ENCODE data around the gene MYO3B.

Gene MYO3B

DNA sequence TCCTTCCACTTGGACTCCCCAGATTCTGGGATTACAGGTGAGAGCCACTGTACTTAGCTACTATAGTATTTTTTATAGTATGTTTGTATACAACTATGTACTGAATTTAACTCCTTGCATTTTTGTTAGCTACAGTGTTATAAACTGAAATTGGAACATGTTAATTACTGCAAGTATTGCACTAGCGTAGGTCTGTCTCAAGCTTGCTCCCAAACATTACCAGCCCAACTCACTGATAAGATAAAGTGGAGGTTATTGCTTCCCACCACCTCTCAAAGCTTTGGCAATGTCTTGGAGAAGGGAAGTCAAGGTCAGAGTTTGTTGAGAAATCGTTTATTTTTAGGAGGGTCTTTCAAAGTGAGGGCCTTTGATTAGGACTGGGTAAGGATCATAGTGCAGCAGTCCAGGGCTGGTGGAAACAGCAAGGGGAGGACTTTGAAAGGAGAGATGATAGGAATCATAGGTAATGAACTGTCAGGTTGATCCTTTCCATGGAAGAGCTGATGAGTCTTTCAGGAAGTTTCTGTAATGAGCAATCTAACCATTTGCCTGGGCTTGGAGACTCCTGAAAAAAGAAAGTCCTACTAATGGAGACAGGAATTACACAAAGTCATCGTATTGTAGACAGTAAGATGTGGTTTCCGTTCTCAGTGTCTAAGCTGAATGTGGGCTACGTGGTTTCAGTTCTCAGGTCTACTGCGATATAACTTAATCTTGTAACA, 257.1 kb downstream of the MYO3B start:
- DNase-seq = no peak
- H3K9me3 ChIP-seq (ENCODE audit: severe bottlenecking) = no peaks in the 10 kb centered on the region
- H3K4me3 ChIP-seq (ENCODE audit: low read depth, low read length) = no peak overlapping the region
- TF ChIP-seq, protein P1, sequence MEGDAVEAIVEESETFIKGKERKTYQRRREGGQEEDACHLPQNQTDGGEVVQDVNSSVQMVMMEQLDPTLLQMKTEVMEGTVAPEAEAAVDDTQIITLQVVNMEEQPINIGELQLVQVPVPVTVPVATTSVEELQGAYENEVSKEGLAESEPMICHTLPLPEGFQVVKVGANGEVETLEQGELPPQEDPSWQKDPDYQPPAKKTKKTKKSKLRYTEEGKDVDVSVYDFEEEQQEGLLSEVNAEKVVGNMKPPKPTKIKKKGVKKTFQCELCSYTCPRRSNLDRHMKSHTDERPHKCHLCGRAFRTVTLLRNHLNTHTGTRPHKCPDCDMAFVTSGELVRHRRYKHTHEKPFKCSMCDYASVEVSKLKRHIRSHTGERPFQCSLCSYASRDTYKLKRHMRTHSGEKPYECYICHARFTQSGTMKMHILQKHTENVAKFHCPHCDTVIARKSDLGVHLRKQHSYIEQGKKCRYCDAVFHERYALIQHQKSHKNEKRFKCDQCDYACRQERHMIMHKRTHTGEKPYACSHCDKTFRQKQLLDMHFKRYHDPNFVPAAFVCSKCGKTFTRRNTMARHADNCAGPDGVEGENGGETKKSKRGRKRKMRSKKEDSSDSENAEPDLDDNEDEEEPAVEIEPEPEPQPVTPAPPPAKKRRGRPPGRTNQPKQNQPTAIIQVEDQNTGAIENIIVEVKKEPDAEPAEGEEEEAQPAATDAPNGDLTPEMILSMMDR (IDR thresholded peaks at IDR 0.05; ENCODE audit: low read depth, low read length) = no peak
- H3K36me3 ChIP-seq = no peaks in the 10 kb centered on the region
- no peaks in the 10 kb centered on the region for H3K27me3 ChIP-seq (ENCODE audit: insufficient read depth, low read depth, severe bottlenecking)
- no peak overlapping the region for H3K27ac ChIP-seq

DNA sequence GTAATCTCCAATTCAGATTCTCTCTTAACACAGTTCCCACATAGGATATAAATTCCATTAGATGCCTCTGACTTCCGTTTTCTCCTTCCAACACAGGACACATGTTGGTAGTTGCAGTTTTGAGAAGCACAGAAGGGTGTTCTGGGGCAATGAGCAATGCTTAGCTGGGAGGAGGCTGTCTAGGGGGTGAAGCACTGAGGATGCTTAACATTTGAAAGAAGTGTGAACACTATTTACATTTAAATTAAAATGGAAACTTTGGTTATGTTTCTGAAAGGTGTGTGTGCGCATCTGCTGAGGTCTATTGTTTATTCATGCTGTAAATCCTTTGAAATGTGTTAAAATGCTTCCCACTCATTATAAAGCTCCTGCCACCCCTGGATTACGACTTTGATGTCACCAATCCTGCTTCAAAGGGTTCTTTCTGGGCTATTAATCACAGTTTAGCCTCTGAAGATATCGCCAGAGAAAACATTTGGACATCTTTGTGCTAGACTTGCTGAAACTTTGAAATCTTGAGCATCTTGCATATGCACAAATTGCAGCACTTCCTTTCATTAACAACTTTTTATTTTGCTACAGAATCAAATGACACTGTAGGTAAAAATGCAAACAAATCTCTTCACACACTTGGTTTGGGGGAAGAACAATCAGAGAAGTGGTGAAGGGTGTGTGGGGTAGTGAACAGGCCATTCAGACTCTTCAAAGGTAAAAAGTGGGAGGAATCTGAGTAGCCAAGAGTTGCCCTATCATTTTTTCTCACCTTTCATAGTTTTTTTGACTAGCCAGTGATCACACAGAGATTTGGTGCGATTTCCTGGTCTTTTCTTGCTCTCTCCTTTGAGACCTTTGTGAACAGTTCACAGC, 258.4 kb downstream of the MYO3B start:
- Histone ChIP-seq H3K36me3 (no peaks in the 10 kb centered on the region), H3K9me3 (ENCODE audit: severe bottlenecking) (no peaks in the 10 kb centered on the region), H3K4me3 (ENCODE audit: low read depth, low read length) (no peak overlapping the region), H3K27me3 (ENCODE audit: insufficient read depth, low read depth, severe bottlenecking) (no peaks in the 10 kb centered on the region), H3K27ac (no peak overlapping the region)
- no peak for DNase-seq
- TF ChIP-seq, protein P1 (IDR thresholded peaks at IDR 0.05; ENCODE audit: low read depth, low read length) = no peak

DNA sequence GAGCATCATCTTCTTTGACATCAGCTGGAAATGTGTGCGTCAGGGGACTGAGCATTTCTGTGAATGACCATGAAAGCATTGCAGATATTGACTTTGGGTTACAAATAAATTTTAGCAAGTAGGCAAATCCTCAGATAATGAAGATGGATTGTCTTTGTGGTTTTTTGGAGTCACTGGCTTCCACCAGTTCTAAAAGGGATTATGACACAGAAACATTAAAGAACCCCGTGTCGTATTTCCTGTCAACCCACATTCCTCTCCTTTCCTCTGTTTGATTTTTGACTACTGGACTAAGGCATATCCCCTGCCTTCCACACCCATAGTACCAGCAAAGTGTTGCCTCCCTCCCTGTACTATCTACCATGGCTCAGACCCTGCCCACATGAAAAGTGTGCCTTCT, 268.1 kb downstream of the MYO3B start:
- TF ChIP-seq, protein P1 (IDR thresholded peaks at IDR 0.05; ENCODE audit: low read depth, low read length) = no peak
- no peaks in the 10 kb centered on the region for H3K36me3 ChIP-seq
- H3K4me3 ChIP-seq (ENCODE audit: low read depth, low read length) = no peak overlapping the region
- H3K9me3 ChIP-seq (ENCODE audit: severe bottlenecking) = no peaks in the 10 kb centered on the region
- no peak for DNase-seq
- no peaks in the 10 kb centered on the region for H3K27me3 ChIP-seq (ENCODE audit: insufficient read depth, low read depth, severe bottlenecking)
- H3K27ac ChIP-seq = no peak overlapping the region

DNA sequence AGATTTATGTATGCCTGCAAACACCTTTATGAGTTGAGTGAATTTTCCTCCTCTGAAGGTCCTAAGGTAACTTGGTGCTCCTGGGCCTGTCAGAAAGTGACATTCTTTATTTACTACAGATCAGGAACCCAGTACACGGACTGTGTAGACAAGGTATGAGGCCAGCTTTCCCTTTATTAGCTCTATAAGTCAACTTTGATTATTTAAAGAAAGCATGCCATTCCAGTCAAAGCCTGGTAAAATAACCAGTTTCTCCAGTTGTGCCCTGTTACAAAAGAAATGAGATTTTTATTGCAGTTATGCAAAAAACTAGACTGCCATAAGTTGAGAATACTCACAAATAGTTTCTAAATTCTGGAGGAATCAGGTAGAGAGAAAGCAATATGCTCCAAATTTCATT, 271.1 kb downstream of the MYO3B start:
- no peak for DNase-seq
- no peaks in the 10 kb centered on the region for H3K9me3 ChIP-seq (ENCODE audit: severe bottlenecking)

DNA sequence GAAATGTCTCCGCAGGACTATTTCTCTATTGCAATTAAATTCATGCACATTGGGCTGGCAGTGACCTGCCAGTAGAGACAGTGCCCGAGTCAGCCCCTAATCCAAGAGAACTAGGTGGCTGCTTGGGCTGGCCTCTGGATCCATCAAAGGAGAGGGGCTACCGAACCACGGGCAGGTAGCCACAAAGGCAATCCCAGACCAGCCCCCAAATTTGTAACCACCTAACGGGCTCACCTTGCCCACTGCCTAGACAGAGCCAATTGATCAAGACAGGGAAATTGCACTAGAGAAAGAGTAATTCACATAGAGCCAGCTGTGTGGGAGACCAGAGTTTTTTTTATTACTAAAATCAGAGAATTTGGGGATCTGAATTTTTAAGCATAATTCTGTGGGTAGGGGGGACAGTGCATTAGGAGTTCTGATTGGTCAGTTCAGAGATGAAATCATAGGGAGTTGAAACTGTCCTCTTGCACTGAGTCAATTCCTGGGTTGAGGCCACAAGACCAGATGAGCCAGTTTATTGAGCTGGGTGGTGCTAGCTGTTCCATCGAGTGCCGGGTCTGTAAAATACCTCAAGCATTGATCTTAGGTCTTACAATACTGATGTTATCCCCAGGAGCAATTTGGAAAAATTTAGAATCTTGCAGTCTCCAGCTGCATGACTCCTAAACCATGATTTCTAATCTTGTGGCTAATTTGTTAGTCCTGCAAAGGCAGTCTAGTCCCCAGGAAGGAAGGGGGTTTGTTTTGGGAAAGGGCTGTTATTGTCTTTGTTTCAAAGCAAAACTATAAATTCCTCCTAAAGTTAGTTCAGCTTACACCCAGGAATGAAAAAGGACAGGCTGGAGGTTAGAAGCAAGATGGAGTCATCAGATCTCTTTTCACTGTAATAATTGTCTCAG, 276.8 kb downstream of the MYO3B start:
- Histone ChIP-seq H3K27ac (no peak overlapping the region), H3K9me3 (ENCODE audit: severe bottlenecking) (no peaks in the 10 kb centered on the region), H3K36me3 (no peaks in the 10 kb centered on the region), H3K27me3 (ENCODE audit: insufficient read depth, low read depth, severe bottlenecking) (no peaks in the 10 kb centered on the region), H3K4me3 (ENCODE audit: low read depth, low read length) (no peak overlapping the region)
- TF ChIP-seq, protein P1 (IDR thresholded peaks at IDR 0.05; ENCODE audit: low read depth, low read length) = no peak
- DNase-seq = no peak

More for the DNA sequence above, 271.1 kb downstream of the MYO3B start:
- no peak overlapping the region for H3K4me3 ChIP-seq (ENCODE audit: low read depth, low read length)
- H3K36me3 ChIP-seq = no peaks in the 10 kb centered on the region
- TF ChIP-seq, protein P1 (IDR thresholded peaks at IDR 0.05; ENCODE audit: low read depth, low read length) = no peak
- H3K27me3 ChIP-seq (ENCODE audit: insufficient read depth, low read depth, severe bottlenecking) = no peaks in the 10 kb centered on the region
- H3K27ac ChIP-seq = no peak overlapping the region
